Amniotic epithelial cell (primary cell): ENCODE measurements around the gene XPA.
A peak's percentile ranks its signal among the peaks of the same experiment; 100 is the strongest.

ENCODE experiments used
- DNase-seq: peaks from one replicate; pipeline ENCODE4 v3.0.0-alpha.2; 2010; ENCODE audit warnings: low read depth

XPA gene

GRCh38 chr9:97651646-97652045, 45.5 kb downstream of the XPA start:
- peak; percentile 5 for DNase-seq

DNA sequence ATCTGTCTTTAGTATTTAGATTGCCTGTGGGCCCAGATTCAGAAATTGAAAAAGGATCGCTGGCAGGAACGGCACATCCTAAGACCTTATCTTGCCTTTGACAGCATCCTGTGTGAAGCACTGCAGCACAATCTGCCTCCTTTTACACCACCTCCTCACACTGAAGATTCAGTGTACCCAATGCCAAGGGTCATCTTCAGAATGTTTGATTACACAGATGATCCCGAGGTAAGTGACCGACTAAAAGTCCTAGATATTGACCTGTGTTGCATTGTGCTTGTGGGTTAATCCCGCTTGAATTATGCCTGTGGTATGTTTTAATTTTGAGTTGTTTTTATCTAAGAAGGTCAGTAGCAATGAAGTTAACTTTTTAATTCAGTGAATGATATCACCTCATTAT, 49.1 kb downstream of the XPA start:
- no peak for DNase-seq

DNA sequence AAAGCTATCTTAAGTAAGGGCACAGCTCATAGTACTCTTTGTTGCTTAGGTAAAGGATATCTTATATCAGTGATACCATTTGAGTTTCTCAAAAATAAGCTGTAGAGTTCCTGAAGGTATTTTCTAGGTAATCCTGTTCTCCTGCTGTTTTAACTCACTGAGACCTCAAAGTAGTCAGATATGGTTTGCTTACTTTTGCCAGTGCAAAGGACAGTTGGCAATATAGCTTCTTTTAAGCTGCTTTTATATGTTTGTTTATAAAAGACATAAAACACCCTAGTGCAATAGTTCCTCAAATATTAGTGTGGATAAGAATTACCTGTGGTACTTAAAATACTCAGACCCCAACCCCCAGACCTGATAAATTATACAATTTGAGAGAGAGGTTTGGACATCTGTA, 51.4 kb downstream of the XPA start:
- DNase-seq = no peak

DNA sequence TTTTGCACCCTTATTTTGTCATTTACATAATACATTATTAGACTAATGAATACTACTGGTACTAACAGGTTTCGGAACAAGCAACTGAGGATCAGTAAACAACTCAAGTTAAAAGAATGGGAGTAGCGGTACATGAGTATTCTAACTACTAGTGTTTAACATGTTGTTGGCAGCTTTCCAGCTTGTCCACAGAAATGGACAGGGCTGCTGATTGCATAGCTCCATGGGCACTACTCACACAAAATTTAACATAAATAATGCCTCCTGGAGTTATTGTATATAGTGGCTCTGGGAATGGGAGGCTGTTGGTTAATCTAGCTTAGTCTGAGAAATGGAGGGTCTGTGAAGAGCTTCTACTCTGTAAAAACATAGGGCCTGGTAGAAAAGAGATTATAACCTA, 56.8 kb downstream of the XPA start:
- DNase-seq = no peak

- DNase-seq = no peak
Observed at GRCh38 chr9:97638666-97639065, 58.5 kb downstream of the XPA start.

- DNase-seq = no peak
Observed at GRCh38 chr9:97636903-97637302, 60.2 kb downstream of the XPA start.

DNA sequence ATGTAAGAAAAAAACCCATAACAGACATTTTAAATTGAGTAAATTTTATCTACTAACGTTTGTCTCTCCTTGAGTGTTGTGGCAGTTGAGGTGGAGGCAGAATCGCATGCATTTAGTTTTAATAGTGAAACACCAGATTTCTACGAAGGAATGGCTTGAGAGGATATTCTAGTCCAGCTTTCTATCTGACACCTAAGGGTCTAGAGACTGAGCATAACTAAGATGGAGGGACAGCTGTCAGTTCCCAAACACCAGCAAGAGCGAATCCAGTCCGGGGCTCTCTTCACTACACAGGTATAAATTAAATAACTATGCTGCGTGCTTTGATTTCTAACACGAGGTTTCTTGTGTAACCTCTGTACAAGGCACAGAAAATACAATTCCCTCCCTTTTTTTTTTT, 62.1 kb downstream of the XPA start:
- no peak for DNase-seq

- DNase-seq = no peak
Observed at GRCh38 chr9:97633859-97634490, 63.2 kb downstream of the XPA start.

DNA sequence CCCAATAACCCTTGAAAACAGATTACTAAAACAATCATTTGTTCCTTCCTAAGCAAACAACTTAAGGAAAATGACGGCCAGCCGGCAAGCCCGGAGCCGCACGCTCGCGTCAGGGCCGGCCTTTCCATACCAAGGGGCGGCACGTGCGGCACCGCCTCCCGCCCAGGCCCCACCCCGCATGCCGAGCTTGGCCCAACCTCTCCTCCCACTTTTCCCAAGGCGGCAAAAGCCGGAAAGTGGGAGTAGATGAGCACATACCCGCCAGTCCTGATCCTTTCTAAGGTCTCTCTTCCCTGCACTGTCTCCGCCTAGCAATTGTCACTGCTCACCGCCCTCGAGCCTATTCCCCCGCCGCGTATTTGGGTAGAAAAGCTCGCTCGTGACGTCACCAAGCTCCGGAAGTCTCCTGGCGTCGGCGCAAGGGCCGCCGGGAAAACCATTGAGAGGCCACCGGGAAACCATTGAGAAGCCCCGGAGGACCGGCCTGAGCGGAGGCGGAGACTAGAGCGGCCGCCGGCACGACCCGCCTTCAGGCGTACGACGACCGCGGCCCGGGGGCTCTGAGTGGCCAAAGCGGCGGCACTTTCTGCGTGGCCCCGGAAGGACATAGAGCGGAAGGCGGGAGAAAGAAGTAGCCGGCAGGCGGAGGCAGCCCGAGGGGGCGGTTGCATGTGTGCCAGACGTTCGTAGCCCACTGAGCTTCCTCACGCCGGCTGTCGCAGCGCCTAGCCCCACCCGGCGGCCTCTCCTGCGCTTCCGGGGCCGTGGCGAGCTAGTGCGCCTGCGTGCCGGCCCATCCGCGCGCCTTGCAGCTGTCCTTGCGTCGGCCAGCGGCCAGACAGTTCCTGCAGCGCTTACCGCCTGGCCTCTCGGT, 63.9 kb downstream of the XPA start, which contains the start of the genes NCBP1 and TSTD2:
NCBP1 (plus strand) TSS at position 837 of the 874 bp plus-strand sequence. CDS start 61 bp downstream, outside the sequence.
TSTD2 (minus strand) TSS at position 384 of the 874 bp plus-strand sequence. CDS start 5,806 bp downstream, outside the sequence.
- peak; percentile 97 for DNase-seq

DNA sequence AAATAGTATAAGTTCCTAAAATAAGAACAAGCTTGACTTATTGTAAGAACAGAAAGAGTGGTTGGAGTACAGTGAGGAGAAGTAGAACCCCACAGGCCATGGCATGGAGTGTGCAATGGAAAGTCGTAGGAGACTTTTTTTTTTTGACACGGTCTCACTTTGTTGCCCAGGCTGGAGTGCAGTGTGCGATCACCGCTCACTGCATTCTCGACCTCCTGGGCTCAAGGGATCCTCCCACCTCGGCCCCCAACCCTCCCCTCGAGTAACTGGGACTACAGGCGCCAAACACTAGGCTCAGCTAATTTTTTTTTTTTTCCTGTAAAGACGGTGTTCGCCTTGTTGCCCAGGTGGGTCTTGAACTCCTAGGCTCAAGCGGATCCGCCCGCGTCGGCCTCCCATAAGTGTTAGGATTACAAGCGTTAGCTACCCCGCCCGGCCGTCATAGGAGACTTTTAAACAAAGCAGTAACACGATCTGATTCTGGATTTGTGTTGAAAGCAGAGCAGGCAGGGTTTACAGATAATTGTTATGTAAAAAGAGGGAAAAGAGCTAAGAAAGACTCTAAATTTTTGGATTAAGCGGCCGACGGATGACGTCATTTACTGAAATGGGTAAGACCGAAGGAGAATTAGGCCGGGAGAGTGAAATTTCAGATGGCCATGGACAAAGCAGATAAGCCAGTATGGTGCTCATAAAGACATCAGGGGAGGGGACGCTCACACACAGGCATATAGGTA, 64.7 kb downstream of the XPA start:
- DNase-seq = peak; percentile 82

DNA sequence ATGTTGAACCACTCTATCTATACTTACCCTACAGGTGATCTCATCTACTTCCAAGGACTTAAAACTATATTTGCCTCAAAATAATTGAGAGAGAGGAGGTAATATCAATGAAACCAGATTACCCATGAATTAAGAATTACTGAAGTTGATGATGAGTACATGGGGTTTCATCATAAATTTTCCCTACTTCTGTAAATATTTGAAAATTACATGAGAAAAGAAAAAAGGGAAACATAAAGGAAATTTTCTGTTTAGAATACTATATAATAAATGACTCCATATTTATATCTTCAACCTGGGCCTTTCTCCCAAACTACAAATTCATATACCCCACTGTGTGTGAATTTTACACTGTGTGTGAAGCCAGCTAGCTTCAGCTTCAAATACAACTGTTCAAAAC, 66.5 kb downstream of the XPA start:
- no peak for DNase-seq

- no peak for DNase-seq
Observed at GRCh38 chr9:97629156-97629555, 68.0 kb downstream of the XPA start.

- DNase-seq = no peak
Observed at GRCh38 chr9:97628668-97629067, 68.5 kb downstream of the XPA start.

GRCh38 chr9:97627624-97628023, 69.5 kb downstream of the XPA start:
- no peak for DNase-seq

GRCh38 chr9:97625620-97626019, 71.5 kb downstream of the XPA start:
- no peak for DNase-seq
